Measurements from ENCODE around the gene ASL. TPM values are rescaled to one million over a fixed set of nuclear protein-coding genes. Genes with fewer than 3 reads are reported as not detected.
A peak's percentile ranks its signal among the peaks of the same experiment; 100 is the strongest.
"Not testable (repeated sequence)": the region's sequence is repeated elsewhere in the genome, so short reads cannot be mapped to it uniquely, and the experiment has no call there.

Gene ASL
- total RNA-seq, 2 experiments from 2014 or later: 26.2 to 26.8 TPM

- ChIA-PET POLR2A (no interaction called here), CTCF (no interaction called here)
- no peak for DNase-seq
- intact Hi-C loops (cut with micrococcal nuclease): no loop called here
- no peaks in the 10 kb centered on the region for H3K9me3 Mint-ChIP-seq
- H3K27me3 Mint-ChIP-seq: no peaks in the 10 kb centered on the region
- H3K27ac Mint-ChIP-seq: no peak overlapping the region
- no peaks in the 10 kb centered on the region for H3K36me3 Mint-ChIP-seq
- H3K4me3 Mint-ChIP-seq: no peak overlapping the region
- H3K4me1 Mint-ChIP-seq (ENCODE audit: low read depth): peaks cover 2% of the 10 kb centered on the region
These were observed 25.2 kb upstream of the ASL start for GRCh38 chr7:66050337-66050957.

DNA sequence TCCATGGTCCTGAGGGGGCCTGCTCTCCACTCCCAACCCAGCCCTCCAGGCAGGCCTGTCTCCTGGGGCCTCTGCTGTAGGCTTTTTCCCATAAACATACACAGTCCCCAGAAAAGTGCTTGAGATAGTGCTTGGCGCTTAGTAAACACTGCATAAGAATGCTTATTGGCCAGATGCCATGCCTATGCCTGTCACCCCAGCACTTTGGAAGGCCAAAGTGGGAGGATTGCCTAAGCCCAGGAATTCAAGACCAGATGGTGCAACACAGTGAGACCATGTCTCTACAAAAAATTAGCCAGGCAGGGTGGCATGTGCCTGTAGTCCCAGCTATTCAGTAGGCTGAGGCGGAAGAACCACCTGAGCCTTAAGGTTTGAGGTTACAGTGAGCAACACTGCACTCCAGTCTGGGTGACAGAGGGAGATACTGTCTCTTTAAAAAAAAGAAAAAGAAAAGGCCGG lies 24.6 kb upstream of the ASL start:
- ChIA-PET CTCF (no interaction called here), POLR2A (no interaction called here)
- intact Hi-C loops (cut with micrococcal nuclease): no loop called here
- H3K27ac Mint-ChIP-seq: no peak overlapping the region
- no peaks in the 10 kb centered on the region for H3K27me3 Mint-ChIP-seq
- H3K4me3 Mint-ChIP-seq: no peak overlapping the region
- no peaks in the 10 kb centered on the region for H3K9me3 Mint-ChIP-seq
- no peak for DNase-seq
- H3K36me3 Mint-ChIP-seq: no peaks in the 10 kb centered on the region
- H3K4me1 Mint-ChIP-seq (ENCODE audit: low read depth): peaks cover 4% of the 10 kb centered on the region

DNA sequence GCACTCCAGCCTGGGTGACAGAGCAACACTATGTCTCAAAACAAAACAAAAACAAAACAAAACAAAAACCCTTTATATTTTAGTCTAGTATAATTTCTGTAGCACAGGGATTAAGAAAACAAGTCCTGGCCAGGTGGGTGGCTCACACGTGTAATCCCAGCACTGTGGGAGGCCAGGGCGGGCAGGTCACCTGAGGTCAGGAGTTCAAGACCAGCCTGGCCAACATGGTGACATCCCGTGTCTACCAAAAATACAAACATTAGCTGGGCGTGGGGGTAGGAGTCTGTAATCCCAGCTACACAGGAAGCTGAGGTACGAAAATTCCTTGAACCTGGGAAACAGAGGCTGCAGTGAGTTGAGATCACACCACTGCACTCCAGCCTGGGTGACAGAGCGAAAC lies 23.2 kb upstream of the ASL start:
- no peaks in the 10 kb centered on the region for H3K9me3 Mint-ChIP-seq
- H3K4me1 Mint-ChIP-seq (ENCODE audit: low read depth): peaks cover 4% of the 10 kb centered on the region
- H3K4me3 Mint-ChIP-seq: no peak overlapping the region
- H3K27ac Mint-ChIP-seq: no peak overlapping the region
- ChIA-PET POLR2A (no interaction called here), CTCF (no interaction called here)
- no peak for DNase-seq
- H3K36me3 Mint-ChIP-seq: no peaks in the 10 kb centered on the region
- no peaks in the 10 kb centered on the region for H3K27me3 Mint-ChIP-seq
- intact Hi-C loops (cut with micrococcal nuclease): no loop called here

GRCh38 chr7:66054063-66054462 lies 21.6 kb upstream of the ASL start:
- Mint-ChIP-seq H3K36me3 (no peaks in the 10 kb centered on the region), H3K4me1 (ENCODE audit: low read depth) (peaks cover 4% of the 10 kb centered on the region), H3K27me3 (no peaks in the 10 kb centered on the region), H3K4me3 (no peak overlapping the region), H3K9me3 (no peaks in the 10 kb centered on the region), H3K27ac (no peak overlapping the region)
- DNase-seq: peak; percentile 18
- intact Hi-C loops (cut with micrococcal nuclease): no loop called here
- ChIA-PET POLR2A (no interaction called here), CTCF (no interaction called here)

DNA sequence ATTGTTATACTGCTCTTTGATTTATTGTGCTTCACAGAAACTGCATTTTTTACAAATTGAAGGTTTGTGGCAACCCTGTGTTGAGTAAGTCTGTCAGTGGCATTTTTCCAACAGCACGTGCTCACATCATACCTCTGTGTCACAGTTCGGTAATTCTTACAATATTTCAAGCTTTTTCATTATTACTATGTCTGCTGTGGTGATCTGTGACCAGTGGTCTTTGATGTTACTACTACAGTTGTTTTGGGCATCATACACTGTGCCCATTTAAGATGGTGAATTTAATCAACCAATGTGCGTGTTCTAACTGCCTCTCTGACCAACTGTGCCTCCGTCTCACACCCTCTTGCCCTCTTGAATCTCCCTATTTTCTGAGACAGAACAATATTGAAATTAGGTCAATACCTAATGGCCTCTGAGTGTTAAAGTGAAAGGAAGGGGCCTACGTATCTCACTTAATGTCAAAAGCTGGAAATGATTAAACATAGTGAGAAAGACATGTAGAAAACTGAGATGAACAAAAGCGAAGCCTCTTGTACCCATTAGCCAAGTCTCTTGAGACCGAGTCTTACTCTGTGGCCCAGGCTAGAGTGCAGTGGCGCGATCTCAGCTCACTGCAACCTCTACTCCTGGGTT lies 20.2 kb upstream of the ASL start:
- Mint-ChIP-seq H3K4me1 (ENCODE audit: low read depth) (peaks cover 4% of the 10 kb centered on the region), H3K27ac (no peak overlapping the region), H3K4me3 (no peak overlapping the region), H3K36me3 (no peaks in the 10 kb centered on the region), H3K9me3 (no peaks in the 10 kb centered on the region), H3K27me3 (no peaks in the 10 kb centered on the region)
- ChIA-PET POLR2A (no interaction called here), CTCF (interaction anchor here (1.3 kb wide), 1 partner anchor 25 kb away, joined by 3 read pairs; no protein-coding TSS in a partner anchor)
- DNase-seq: no peak
- intact Hi-C loops (cut with micrococcal nuclease): no loop called here

DNA sequence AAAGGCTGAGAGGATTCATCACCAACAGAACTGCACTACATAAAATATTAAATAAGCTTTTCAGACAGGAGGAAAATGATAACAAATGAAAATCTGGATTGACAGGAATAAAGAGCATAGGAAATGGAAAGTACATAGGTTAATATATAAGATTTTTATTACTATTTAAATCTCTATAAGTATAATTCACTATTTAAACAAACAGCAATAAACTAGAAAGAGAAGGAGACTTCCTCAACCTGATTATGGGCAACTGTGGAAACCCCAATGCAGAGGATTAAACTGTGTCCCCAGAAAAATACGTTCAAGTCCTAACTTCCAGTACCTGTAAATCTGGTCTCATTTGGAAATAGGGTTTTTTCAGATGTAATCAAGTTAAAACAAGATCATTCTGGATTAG lies 14.8 kb upstream of the ASL start:
- Mint-ChIP-seq H3K27me3 (no peaks in the 10 kb centered on the region), H3K9me3 (no peaks in the 10 kb centered on the region), H3K4me3 (no peak overlapping the region), H3K27ac (no peak overlapping the region), H3K4me1 (ENCODE audit: low read depth) (no peaks in the 10 kb centered on the region), H3K36me3 (no peaks in the 10 kb centered on the region)
- POLR2A ChIA-PET: no interaction called here
- DNase-seq: no peak
- CTCF ChIA-PET: no interaction called here
- intact Hi-C loops (cut with micrococcal nuclease): no loop called here

GRCh38 chr7:66069732-66070131 lies 5.9 kb upstream of the ASL start:
- no peak for DNase-seq
- peaks cover 6% of the 10 kb centered on the region for H3K9me3 Mint-ChIP-seq
- no peak overlapping the region for H3K27ac Mint-ChIP-seq
- H3K4me1 Mint-ChIP-seq (ENCODE audit: low read depth): no peaks in the 10 kb centered on the region
- no peak overlapping the region for H3K4me3 Mint-ChIP-seq
- no peaks in the 10 kb centered on the region for H3K36me3 Mint-ChIP-seq
- CTCF ChIA-PET: no interaction called here
- intact Hi-C loops (cut with micrococcal nuclease): no loop called here
- POLR2A ChIA-PET: no interaction called here
- no peaks in the 10 kb centered on the region for H3K27me3 Mint-ChIP-seq

GRCh38 chr7:66070222-66070621 lies 5.4 kb upstream of the ASL start:
- intact Hi-C loops (cut with micrococcal nuclease): no loop called here
- POLR2A ChIA-PET: no interaction called here
- CTCF ChIA-PET: no interaction called here
- H3K36me3 Mint-ChIP-seq: no peaks in the 10 kb centered on the region
- DNase-seq: no peak
- peaks cover 1% of the 10 kb centered on the region for H3K4me1 Mint-ChIP-seq (ENCODE audit: low read depth)
- H3K4me3 Mint-ChIP-seq: no peak overlapping the region
- no peak overlapping the region for H3K27ac Mint-ChIP-seq
- H3K27me3 Mint-ChIP-seq: no peaks in the 10 kb centered on the region
- peaks cover 6% of the 10 kb centered on the region for H3K9me3 Mint-ChIP-seq

- H3K27ac Mint-ChIP-seq; H3K4me1 Mint-ChIP-seq (ENCODE audit: low read depth); H3K4me3 Mint-ChIP-seq; H3K27me3 Mint-ChIP-seq; H3K9me3 Mint-ChIP-seq; CTCF ChIA-PET; DNase-seq; intact Hi-C loops (cut with micrococcal nuclease); H3K36me3 Mint-ChIP-seq: not testable (repeated sequence)
- POLR2A ChIA-PET: interaction anchor here (0.6 kb wide), 1 partner anchor 94 kb away, joined by 4 read pairs; no protein-coding TSS in a partner anchor
These were observed 3.4 kb upstream of the ASL start for GRCh38 chr7:66072208-66072607.

DNA sequence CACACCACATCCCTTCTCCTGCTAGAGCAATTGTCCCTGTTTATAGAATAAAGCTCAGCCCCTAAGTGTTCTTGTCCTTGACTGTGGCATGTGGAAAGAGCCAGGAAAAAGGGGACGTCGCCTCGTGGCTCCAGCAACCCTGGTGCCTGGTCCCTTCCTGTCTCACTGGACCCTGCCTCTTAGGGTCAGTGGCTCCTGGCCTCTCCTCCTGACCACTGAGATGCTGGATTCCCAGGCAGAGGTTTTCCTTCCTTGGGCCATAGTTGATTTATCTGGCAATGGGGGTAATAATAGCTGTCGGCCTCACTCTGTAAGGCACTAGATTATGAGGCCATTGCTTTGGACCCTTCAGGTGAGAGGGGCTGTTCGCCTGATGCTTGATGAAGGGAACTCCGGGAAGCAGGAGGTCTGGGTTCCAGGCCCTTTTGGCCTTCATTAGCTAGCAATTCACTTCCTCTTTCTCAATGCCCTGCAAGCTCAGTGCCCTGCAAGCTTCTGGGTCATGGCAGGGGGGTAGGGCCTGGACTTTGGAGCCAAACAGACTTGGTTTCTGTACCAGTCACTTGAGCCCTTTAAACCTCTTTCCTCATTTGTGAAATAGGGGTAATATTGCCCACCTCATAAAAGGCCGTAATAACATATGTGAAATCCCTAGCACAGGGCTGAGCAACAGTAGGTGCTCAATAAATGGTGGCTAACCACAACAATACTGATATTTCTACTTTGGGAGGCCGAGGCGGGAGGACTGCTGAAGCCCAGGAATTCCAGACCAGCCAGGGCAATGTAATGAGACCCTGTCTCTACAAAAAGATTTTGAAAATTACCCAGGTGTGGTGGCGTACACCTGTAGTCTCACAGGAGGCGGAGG lies 1.1 kb downstream of the ASL start:
- H3K4me3 Mint-ChIP-seq: peak overlapping the region; percentile 83

GRCh38 chr7:66078067-66078466 lies 2.4 kb downstream of the ASL start:
- ChIA-PET CTCF (no interaction called here), POLR2A (no interaction called here)
- H3K36me3 Mint-ChIP-seq: no peaks in the 10 kb centered on the region
- H3K9me3 Mint-ChIP-seq: no peaks in the 10 kb centered on the region
- no peaks in the 10 kb centered on the region for H3K27me3 Mint-ChIP-seq
- intact Hi-C loops (cut with micrococcal nuclease): loop anchor here (5.0 kb wide), 1 partner anchor 96 kb away; the partner anchor contains the start of gene GUSB
- H3K4me3 Mint-ChIP-seq: no peak overlapping the region
- no peak for DNase-seq
- no peak overlapping the region for H3K27ac Mint-ChIP-seq
- peaks cover 13% of the 10 kb centered on the region for H3K4me1 Mint-ChIP-seq (ENCODE audit: low read depth)

More for the DNA sequence above, 1.1 kb downstream of the ASL start:
- Mint-ChIP-seq H3K27me3 (no peaks in the 10 kb centered on the region), H3K36me3 (no peaks in the 10 kb centered on the region), H3K27ac (no peak overlapping the region), H3K4me1 (ENCODE audit: low read depth) (peaks cover 13% of the 10 kb centered on the region), H3K9me3 (no peaks in the 10 kb centered on the region)
- DNase-seq: no peak
- CTCF ChIA-PET: no interaction called here
- POLR2A ChIA-PET: interaction anchor here (0.9 to 1.4 kb wide), 3 partner anchors 9 to 89 kb away, joined by 3 to 6 read pairs (median 3); partner anchors contain the start of gene CRCP
- intact Hi-C loops (cut with micrococcal nuclease): loop anchor here (5.0 kb wide), 1 partner anchor 94 kb away; the partner anchor contains the start of gene GUSB

DNA sequence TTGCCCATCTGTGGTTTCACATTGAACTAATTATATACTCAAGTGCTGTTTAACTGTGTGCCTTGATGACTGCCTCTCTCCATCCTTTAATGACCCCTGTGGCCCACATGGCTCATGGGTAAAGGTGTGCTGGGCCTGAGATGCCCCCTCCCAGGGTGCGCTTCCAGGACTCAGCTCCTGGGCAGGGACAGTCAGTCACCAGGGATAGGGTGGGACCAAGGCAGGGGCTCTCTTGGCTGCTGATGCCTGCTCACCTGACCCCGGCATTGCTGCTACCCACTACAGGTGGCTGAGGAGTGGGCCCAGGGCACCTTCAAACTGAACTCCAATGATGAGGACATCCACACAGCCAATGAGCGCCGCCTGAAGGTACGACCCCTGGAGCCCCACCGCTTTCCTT lies 6.5 kb downstream of the ASL start:
- Mint-ChIP-seq H3K27me3 (no peaks in the 10 kb centered on the region), H3K4me3 (no peak overlapping the region), H3K4me1 (ENCODE audit: low read depth) (peaks cover 3% of the 10 kb centered on the region), H3K9me3 (no peaks in the 10 kb centered on the region), H3K27ac (no peak overlapping the region), H3K36me3 (no peaks in the 10 kb centered on the region)
- no peak for DNase-seq
- CTCF ChIA-PET: no interaction called here
- intact Hi-C loops (cut with micrococcal nuclease): no loop called here
- POLR2A ChIA-PET: no interaction called here
